Stimulated activated CD4-positive, alpha-beta T cell treated with anti-CD3 and anti-CD28 coated beads, Interleukin-15, amount 100 ng/mL, for 1 hour (primary cell): ENCODE data around the gene C12orf57.

Source experiments
- DNase-seq, 2 donors: peaks; one replicate each; pipeline ENCODE4 v3.0.0-alpha.2; 2020; ENCODE audit warnings: low read depth in 1 of 2, low spot score in 1 of 2

Gene C12orf57

DNA sequence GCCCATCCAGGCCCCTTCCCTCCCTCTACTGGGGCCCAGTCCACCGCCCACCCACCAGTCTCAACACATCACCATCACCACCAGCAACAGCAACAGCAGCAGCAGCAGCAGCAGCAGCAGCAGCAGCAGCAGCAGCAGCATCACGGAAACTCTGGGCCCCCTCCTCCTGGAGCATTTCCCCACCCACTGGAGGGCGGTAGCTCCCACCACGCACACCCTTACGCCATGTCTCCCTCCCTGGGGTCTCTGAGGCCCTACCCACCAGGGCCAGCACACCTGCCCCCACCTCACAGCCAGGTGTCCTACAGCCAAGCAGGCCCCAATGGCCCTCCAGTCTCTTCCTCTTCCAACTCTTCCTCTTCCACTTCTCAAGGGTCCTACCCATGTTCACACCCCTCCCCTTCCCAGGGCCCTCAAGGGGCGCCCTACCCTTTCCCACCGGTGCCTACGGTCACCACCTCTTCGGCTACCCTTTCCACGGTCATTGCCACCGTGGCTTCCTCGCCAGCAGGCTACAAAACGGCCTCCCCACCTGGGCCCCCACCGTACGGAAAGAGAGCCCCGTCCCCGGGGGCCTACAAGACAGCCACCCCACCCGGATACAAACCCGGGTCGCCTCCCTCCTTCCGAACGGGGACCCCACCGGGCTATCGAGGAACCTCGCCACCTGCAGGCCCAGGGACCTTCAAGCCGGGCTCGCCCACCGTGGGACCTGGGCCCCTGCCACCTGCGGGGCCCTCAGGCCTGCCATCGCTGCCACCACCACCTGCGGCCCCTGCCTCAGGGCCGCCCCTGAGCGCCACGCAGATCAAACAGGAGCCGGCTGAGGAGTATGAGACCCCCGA, 7.0 kb upstream of the C12orf57 start:
- DNase-seq = no peak

DNA sequence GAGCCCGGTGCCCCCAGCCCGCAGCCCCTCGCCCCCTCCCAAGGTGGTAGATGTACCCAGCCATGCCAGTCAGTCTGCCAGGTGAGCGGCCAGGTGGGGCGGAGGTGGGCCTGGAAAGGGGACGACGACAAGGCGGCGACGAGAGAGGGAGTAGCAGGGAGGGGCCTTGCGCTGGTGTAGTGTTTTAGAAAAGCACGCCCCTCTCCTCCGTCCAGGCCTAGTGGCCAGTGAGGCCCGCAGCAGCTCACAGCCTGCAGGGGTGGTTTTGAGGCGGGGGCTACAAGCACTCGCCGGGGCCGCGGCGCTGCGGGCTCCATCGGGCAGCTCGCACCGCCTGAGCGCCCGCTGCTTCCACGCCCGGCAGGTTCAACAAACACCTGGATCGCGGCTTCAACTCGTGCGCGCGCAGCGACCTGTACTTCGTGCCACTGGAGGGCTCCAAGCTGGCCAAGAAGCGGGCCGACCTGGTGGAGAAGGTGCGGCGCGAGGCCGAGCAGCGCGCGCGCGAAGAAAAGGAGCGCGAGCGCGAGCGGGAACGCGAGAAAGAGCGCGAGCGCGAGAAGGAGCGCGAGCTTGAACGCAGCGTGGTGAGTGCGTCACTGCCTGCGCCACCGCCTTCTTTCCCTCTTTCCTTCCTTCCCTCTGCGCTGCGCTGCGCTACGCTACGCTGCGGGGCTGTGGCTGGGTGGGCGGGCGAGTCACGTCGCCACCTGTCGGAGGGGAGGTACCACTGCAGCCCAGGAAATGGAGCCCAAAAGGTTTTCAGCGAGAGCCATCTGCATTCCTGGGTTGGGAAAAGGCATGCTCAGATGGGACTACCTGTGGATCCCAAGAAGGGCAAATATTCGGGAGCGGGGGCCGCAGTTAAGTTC, 6.1 kb upstream of the C12orf57 start:
- peak; percentile 84 to 85 for DNase-seq

- DNase-seq = no peak
These were observed 5.2 kb upstream of the C12orf57 start for GRCh38 chr12:6938353-6939190.

GRCh38 chr12:6939191-6939540, 4.7 kb upstream of the C12orf57 start:
- no peak for DNase-seq

DNA sequence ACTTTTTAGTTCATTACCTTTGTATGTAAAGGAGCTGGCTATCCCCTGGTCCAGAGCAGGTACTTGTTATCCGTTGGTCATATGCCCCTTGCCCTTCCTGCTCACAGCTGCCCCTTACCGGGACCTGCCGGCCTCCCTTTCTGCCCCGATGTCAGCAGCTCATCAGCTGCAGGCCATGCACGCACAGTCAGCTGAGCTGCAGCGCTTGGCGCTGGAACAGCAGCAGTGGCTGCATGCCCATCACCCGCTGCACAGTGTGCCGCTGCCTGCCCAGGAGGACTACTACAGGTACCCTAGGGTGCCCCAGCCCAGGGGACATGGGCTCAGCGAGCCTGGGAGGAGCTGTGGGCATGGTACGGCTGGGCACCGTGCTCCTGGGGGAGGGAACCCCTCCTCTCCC, 2.6 kb upstream of the C12orf57 start:
- DNase-seq = no peak

DNA sequence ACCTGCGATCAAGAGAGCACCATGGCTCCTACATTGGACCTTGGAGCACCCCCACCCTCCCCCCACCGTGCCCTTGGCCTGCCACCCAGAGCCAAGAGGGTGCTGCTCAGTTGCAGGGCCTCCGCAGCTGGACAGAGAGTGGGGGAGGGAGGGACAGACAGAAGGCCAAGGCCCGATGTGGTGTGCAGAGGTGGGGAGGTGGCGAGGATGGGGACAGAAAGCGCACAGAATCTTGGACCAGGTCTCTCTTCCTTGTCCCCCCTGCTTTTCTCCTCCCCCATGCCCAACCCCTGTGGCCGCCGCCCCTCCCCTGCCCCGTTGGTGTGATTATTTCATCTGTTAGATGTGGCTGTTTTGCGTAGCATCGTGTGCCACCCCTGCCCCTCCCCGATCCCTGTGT, 2.0 kb upstream of the C12orf57 start:
- DNase-seq = no peak

DNA sequence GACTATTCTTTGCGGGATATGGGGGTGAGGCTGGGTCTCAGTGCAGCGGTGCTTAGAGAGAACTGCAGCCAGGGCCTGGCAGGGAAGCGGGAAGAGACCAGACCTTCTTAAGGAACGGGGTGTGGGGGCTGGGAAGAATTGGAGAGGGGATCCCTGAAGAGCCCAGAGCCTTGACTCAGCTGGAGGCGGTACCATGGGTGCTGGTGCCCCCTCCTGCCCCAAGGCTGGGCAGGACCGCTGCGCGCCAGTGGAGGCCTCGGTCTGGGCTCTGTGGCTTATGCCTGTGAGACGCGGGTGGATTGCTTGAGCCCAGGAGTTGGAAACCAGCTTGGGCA, 1.5 kb upstream of the C12orf57 start:
- no peak for DNase-seq

DNA sequence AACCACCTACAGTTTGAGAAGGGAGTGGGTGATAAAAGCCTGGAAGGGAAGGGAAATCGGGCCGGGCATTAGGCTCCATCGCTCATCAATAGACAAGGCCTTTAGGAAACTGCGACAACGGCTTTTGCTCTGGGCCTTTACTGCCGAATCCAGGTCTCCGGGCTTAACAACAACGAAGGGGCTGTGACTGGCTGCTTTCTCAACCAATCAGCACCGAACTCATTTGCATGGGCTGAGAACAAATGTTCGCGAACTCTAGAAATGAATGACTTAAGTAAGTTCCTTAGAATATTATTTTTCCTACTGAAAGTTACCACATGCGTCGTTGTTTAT, 467 bp upstream of the C12orf57 start:
- DNase-seq = peak in 1 of 2 donors; percentile 54

- DNase-seq = peak; percentile 68 to 73
These were observed 762 bp downstream of the C12orf57 start for GRCh38 chr12:6944381-6945186.

- no peak for DNase-seq
These were observed 1.8 kb downstream of the C12orf57 start for GRCh38 chr12:6945613-6946012.

DNA sequence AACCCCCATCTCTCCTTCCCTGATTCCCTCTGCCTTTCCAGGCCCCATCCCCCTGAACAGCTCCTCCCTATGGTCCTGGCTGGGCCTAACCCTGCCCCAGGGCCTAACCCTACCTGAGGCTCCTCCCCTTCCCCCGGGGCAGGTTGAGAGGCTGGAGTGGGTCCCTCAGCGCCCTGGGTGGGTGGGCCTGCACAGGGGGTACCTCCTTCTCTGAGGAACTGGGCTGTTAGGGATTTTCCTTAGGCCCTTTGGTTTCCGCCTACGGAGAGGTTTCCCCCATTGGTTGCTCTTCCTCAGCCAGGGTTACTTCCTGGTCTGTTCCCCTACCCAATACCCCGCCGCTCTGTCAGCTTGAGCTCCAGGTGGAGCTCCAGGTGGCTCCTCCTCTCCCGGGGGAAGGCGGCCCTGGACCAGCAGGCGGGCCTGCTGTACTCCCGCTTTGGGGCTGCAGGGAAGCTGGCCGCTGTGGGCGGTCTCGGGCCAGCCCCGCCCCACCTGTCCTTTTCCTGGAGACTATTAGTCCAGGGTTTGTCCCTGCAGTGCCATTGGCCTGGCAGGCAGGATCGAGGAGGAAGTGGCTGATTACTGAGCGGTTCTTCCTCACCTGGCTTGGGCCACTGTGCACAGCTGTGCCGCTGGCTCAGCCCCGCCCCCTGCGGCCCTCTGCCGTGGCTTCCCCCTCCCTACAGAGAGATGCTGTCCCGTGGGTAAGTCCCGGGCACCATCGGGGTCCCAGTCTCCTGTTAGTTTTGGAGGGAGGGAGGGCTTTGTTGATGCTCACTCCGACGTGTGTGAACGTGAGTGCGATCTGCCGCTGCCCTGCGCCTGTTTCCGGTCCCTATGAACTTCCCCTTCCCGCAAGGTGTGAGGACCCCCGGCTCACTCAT, 2.5 kb downstream of the C12orf57 start:
- no peak for DNase-seq

DNA sequence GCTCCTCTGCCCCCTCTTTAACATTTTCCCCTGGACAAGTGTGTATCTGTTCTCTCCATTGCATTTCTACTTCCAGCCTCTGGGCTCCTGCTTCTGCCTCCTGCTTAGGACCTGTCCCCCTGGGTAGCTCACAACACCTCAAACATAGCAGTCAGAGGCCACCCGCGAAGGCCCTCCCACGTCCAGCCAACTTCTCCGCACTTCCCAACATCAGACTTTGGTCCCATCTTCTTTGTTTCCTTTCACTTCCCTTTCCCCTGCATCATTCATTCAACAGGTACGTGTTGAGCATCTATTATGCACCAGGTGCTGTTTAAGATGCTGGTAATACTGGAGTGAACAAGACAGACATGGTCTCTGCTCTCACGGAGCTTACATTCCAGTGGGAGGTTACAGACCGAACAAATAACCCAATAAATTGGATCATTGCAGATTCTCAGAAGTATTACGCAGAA, 3.1 kb downstream of the C12orf57 start:
- no peak for DNase-seq

DNA sequence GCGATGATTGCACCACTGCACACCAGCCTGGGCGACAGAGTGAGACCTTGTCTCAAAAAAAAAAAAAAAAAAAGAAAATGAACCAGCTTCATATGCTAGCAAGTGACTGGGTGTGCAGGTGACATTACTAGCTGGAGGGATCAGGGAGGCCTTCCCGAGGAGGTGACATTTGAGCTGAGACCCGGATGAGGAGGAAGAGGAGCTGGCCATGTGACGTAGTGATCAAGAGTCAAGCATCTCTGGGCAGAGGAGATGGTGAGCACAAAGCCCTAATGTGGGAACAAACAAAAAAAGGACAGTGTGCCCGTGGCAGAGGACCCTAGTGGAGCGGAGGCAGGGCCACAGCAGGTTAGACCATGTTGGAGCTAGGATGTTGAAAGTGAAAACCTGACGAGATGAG, 3.8 kb downstream of the C12orf57 start:
- no peak for DNase-seq

DNA sequence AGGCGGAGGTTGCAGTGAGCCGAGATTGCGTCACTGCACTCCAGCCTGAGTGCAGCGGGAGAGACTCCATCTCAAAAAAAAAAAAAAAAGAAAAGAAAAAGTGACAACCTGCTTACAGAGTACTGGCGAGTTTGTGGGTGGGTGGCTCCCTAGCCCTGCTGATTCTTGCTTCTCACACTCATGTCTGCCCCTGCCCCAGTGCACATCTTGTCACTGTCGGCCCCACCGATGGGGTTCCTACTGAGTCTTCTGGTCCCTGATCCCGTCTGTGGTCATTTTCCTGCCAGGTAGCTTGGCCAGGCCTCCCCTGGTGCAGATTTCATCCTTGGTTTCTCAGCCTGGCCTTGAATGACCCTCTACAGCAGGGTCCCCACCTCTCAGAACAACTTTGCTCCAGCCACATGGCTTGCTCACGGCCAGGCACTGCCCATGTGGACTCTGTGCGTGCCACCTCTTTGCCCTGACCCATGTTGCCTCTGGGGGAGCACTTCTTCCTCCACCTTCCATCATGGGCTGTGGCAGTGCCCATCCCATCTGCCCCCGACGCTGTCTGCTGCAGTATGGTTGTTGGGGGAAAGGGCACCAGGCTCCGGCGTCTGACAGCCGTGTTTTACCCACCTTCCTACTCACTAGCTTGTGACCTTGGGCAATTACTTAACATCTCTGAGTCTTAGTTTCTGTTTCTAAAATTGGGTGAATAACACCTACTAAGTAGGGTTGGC, 5.2 kb downstream of the C12orf57 start:
- DNase-seq = no peak

DNA sequence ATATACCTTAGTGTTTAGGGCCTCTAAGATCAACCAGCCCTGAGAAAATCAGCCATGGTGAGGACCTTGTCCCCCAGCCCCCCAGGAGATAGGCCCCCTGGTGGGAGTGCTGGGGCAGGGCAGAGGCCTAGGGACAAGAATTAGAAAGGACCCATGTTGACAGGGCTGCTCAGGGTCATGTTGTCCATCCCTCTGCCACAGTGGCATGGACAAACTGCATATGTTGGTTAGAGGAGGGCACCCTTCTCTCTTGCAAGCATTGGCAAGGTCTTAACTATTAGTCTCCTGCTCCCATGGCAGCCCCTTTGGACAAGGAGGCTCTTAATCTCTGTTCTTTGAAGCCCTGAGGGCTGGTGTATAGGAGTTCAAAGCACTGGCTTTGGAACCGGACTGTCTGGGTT, 6.6 kb downstream of the C12orf57 start:
- no peak for DNase-seq

DNA sequence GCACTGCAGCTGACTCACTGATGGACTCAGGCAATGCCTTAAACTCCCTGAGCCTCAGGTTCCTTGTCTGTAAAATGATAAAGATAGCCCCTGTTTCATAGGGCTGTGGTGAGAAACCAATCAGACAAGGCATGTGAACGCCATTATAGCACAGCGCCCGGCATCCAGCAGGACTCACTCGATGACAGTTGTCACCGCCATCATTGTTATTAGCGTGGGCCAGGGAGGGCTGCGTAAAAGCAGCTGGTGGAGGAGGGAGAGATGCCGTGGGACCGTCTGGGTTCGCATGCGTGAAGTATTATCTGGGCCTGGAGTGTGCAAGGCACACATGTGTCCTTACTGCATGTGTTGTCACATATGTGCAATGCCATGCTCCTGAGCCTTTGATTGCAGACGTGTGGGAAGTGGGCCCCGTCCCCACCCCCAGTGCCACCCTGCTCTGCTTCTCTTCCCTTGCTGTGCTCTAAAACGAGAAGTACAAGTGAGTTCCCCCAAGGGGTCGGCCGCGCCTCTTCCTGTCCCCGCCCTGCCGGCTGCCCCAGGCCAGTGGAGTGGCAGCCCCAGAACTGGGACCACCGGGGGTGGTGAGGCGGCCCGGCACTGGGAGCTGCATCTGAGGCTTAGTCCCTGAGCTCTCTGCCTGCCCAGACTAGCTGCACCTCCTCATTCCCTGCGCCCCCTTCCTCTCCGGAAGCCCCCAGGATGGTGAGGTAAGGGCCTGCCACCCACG, 7.2 kb downstream of the C12orf57 start, which contains the start of gene PTPN6:
PTPN6 (plus strand) TSS at position 546 of the 730 bp plus-strand sequence; CDS start at position 703, 157 bp downstream.
- no peak for DNase-seq

DNA sequence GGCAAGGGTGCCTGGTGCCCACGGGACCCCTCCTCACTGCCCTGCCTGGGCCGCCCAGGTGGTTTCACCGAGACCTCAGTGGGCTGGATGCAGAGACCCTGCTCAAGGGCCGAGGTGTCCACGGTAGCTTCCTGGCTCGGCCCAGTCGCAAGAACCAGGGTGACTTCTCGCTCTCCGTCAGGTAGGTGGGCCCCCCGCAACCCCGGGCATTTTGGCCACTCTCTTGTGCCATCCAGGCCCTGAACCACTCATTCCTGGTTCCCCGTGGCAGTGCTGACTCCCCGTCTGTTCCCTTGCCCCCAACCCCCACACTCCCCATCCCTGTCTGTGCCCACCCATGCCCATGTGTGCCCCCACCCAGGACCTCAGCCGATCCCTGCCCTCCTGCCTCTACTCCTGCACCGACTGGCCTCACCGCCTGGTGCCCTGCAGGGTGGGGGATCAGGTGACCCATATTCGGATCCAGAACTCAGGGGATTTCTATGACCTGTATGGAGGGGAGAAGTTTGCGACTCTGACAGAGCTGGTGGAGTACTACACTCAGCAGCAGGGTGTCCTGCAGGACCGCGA, 7.8 kb downstream of the C12orf57 start:
- DNase-seq = no peak
